ENCODE results near the gene ZNF275. TPM values are rescaled to one million over a fixed set of nuclear protein-coding genes. Genes with fewer than 3 reads are reported as not detected.

ZNF275 gene
- total RNA-seq, 1 donor from 2014 or later: 14.8 TPM

GRCh38 chrX:153336121-153336894 is 2.4 kb downstream of the ZNF275 start:
- TF ChIP-seq CTCF (IDR thresholded peaks at IDR 0.05; ENCODE audit: insufficient read depth, low read depth, low read length) (no peak), EZH2 (IDR thresholded peaks at IDR 0.05; ENCODE audit: insufficient read depth, low read length) (no peak)
- Mint-ChIP-seq H3K27ac (ENCODE audit: unreplicated experiment) (no peak overlapping the region), H3K36me3 (ENCODE audit: low read depth, unreplicated experiment) (no peaks in the 10 kb centered on the region), H3K27me3 (ENCODE audit: low read depth, unreplicated experiment) (no peaks in the 10 kb centered on the region), H3K4me1 (ENCODE audit: low read depth, unreplicated experiment) (peaks cover 6% of the 10 kb centered on the region), H3K9me3 (ENCODE audit: unreplicated experiment) (no peaks in the 10 kb centered on the region), H3K4me3 (ENCODE audit: unreplicated experiment) (no peak overlapping the region)
- no peak overlapping the region for H2AFZ ChIP-seq (ENCODE audit: low read depth, low read length)
- H3K79me2 ChIP-seq (ENCODE audit: insufficient read depth, low read length): peaks cover 56% of the 10 kb centered on the region
- no peaks in the 10 kb centered on the region for H3K4me1 ChIP-seq (ENCODE audit: insufficient read depth, low read length)
- H4K20me1 ChIP-seq (ENCODE audit: insufficient read depth, low read length): peaks cover 43% of the 10 kb centered on the region
- H3K9me3 ChIP-seq (ENCODE audit: insufficient read depth, low read depth, low read length): no peaks in the 10 kb centered on the region
- DNase-seq (ENCODE audit: low read depth) (no peak), FAIRE-seq (peak; percentile 71)
- H3K36me3 ChIP-seq (ENCODE audit: insufficient read depth, low read length): peaks cover 6% of the 10 kb centered on the region
- no peaks in the 10 kb centered on the region for H3K27me3 ChIP-seq (ENCODE audit: insufficient read depth, low read length)
- no peak overlapping the region for H3K4me2 ChIP-seq (ENCODE audit: low read length)
- no peak overlapping the region for H3K4me3 ChIP-seq (ENCODE audit: insufficient read depth, low read depth, low read length)
- no peak overlapping the region for H3K27ac ChIP-seq (ENCODE audit: low read depth, low read length)
- no peak overlapping the region for H3K9ac ChIP-seq (ENCODE audit: low read length)

- no peak for TF ChIP-seq EZH2 (IDR thresholded peaks at IDR 0.05; ENCODE audit: insufficient read depth, low read length)
- no peak for TF ChIP-seq CTCF (IDR thresholded peaks at IDR 0.05; ENCODE audit: insufficient read depth, low read depth, low read length)
- Histone ChIP-seq H3K9ac (ENCODE audit: low read length) (no peak overlapping the region), H4K20me1 (ENCODE audit: insufficient read depth, low read length) (peaks cover 48% of the 10 kb centered on the region), H3K79me2 (ENCODE audit: insufficient read depth, low read length) (peaks cover 59% of the 10 kb centered on the region), H3K4me2 (ENCODE audit: low read length) (no peak overlapping the region), H3K27ac (ENCODE audit: low read depth, low read length) (no peak overlapping the region), H2AFZ (ENCODE audit: low read depth, low read length) (no peak overlapping the region), H3K27me3 (ENCODE audit: insufficient read depth, low read length) (no peaks in the 10 kb centered on the region), H3K4me1 (ENCODE audit: insufficient read depth, low read length) (peaks cover 3% of the 10 kb centered on the region), H3K9me3 (ENCODE audit: insufficient read depth, low read depth, low read length) (no peaks in the 10 kb centered on the region), H3K36me3 (ENCODE audit: insufficient read depth, low read length) (peaks cover 6% of the 10 kb centered on the region), H3K4me3 (ENCODE audit: insufficient read depth, low read depth, low read length) (no peak overlapping the region)
- H3K4me3 Mint-ChIP-seq (ENCODE audit: unreplicated experiment): no peak overlapping the region
- peaks cover 6% of the 10 kb centered on the region for H3K4me1 Mint-ChIP-seq (ENCODE audit: low read depth, unreplicated experiment)
- H3K36me3 Mint-ChIP-seq (ENCODE audit: low read depth, unreplicated experiment): no peaks in the 10 kb centered on the region
- H3K9me3 Mint-ChIP-seq (ENCODE audit: unreplicated experiment): no peaks in the 10 kb centered on the region
- FAIRE-seq: no peak
- no peak for DNase-seq (ENCODE audit: low read depth)
- H3K27ac Mint-ChIP-seq (ENCODE audit: unreplicated experiment): no peak overlapping the region
- H3K27me3 Mint-ChIP-seq (ENCODE audit: low read depth, unreplicated experiment): no peaks in the 10 kb centered on the region
These were observed 3.0 kb downstream of the ZNF275 start for GRCh38 chrX:153336988-153337387.

GRCh38 chrX:153338836-153339235 is 4.9 kb downstream of the ZNF275 start:
- Histone ChIP-seq H3K79me2 (ENCODE audit: insufficient read depth, low read length) (peaks cover 72% of the 10 kb centered on the region), H3K27ac (ENCODE audit: low read depth, low read length) (no peak overlapping the region), H3K4me2 (ENCODE audit: low read length) (no peak overlapping the region), H3K9me3 (ENCODE audit: insufficient read depth, low read depth, low read length) (no peaks in the 10 kb centered on the region), H3K4me3 (ENCODE audit: insufficient read depth, low read depth, low read length) (no peak overlapping the region), H3K9ac (ENCODE audit: low read length) (no peak overlapping the region), H2AFZ (ENCODE audit: low read depth, low read length) (no peak overlapping the region), H3K36me3 (ENCODE audit: insufficient read depth, low read length) (peaks cover 6% of the 10 kb centered on the region), H3K27me3 (ENCODE audit: insufficient read depth, low read length) (no peaks in the 10 kb centered on the region), H3K4me1 (ENCODE audit: insufficient read depth, low read length) (peaks cover 4% of the 10 kb centered on the region), H4K20me1 (ENCODE audit: insufficient read depth, low read length) (peaks cover 61% of the 10 kb centered on the region)
- H3K4me1 Mint-ChIP-seq (ENCODE audit: low read depth, unreplicated experiment): peaks cover 6% of the 10 kb centered on the region
- H3K4me3 Mint-ChIP-seq (ENCODE audit: unreplicated experiment): no peak overlapping the region
- H3K27ac Mint-ChIP-seq (ENCODE audit: unreplicated experiment): no peak overlapping the region
- TF ChIP-seq CTCF (IDR thresholded peaks at IDR 0.05; ENCODE audit: insufficient read depth, low read depth, low read length) (no peak), EZH2 (IDR thresholded peaks at IDR 0.05; ENCODE audit: insufficient read depth, low read length) (no peak)
- H3K36me3 Mint-ChIP-seq (ENCODE audit: low read depth, unreplicated experiment): no peaks in the 10 kb centered on the region
- no peak for DNase-seq (ENCODE audit: low read depth)
- H3K9me3 Mint-ChIP-seq (ENCODE audit: unreplicated experiment): no peaks in the 10 kb centered on the region
- FAIRE-seq: peak; percentile 5
- H3K27me3 Mint-ChIP-seq (ENCODE audit: low read depth, unreplicated experiment): no peaks in the 10 kb centered on the region

All from astrocyte (in vitro differentiated cells and primary cell).